Fibroblast of skin of abdomen (primary cell): ENCODE data around the gene RBBP4.
"Not testable (repeated sequence)": the region's sequence is repeated elsewhere in the genome, so short reads cannot be mapped to it uniquely, and the experiment has no call there.

Experiments used
- DNase-seq: peaks from one replicate; pipeline ENCODE4 v3.0.0-alpha.2; 2013

Gene RBBP4

DNA sequence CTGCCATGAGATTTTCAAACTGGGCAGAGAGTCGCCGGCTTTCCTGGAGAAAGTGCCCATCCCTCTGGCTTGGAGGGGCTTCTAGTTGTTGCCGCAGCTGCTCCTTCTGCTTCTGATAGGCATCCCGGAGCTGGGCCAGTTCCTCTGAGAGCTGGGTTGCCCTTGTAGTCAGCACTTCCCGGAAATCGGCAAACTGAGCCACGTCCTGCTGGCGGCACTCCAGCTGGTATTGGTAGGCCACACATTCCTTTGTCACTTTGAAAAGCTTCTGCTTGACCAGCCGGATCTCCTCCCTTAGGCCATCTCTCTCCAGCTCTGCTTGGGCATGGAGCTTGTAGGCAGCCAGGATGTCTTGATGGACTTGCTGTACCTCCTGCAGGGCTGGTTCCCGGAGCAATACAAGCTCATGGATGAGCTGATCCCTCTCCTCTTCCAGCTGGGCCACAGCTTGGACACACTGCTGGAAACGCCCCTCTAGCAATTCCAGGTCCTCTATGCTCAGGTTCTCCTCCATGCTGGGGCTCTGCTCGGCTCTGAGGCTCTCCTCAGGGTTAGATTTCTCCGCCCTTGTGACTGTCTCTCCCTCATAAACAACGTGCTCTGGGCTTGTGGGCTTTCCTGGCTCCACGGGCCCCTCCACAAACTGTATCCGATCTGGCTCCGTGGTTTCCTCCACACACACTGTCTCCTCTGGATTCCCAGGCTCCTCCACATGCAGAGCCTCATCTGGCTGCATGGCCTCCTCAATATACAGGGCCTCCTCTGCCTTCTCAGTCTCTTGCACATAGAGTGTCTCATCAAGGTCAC lies 44.3 kb downstream of the RBBP4 start:
- DNase-seq, result peak; percentile 62

DNA sequence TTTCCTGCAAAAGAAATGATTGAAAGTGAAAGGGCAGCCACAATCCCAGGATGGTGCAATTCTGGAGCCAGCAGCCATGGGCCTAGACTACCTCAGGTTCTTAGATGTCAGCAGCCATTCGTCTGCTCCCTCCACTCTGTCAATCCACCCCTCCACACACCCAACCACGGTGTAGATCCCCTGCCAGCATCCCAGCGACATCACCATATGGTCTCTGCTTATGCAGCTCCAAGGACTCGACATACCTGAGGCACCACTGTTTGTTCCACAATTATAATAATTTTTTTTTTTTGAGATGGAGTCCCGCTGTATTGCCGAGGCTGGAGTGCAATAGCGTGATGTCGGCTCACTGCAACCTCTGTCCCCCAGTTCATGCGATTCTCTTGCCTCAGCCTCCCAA lies 45.0 kb downstream of the RBBP4 start:
- no peak for DNase-seq

GRCh38 chr1:32696996-32697395 lies 46.0 kb downstream of the RBBP4 start:
- DNase-seq, result not testable (repeated sequence)

- DNase-seq, result no peak
Observed at GRCh38 chr1:32701421-32701911, 50.5 kb downstream of the RBBP4 start.

- peak; percentile 57 for DNase-seq
Observed at GRCh38 chr1:32701951-32702598, 51.1 kb downstream of the RBBP4 start.

GRCh38 chr1:32702599-32703478 lies 51.8 kb downstream of the RBBP4 start, which contains the start of gene SYNC:
SYNC (minus strand) TSS chr1:32702770; CDS start chr1:32702660, 110 bp downstream.
- DNase-seq, result peak; percentile 96

GRCh38 chr1:32703479-32704291 lies 52.7 kb downstream of the RBBP4 start:
- peak; percentile 100 for DNase-seq

DNA sequence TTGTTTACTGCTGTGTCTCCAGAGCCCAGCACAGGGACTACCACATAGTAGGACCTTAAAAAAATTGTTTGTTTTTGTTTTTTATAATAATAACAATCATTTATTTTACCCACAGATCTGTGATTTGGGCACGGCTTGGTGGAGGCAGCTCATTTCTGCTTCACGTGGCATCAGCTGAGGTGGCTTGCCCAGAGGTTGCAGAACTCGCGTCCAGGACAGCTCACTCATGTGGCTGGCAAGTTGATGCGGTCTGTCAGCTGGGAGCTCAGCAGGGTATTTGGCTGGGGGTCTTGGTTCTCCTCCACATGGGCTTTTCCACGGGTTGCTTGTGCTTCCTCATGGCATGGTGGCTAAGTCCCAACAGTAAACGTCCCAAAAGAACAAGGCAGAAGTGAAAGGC lies 54.5 kb downstream of the RBBP4 start:
- no peak for DNase-seq

GRCh38 chr1:32706491-32706890 lies 55.5 kb downstream of the RBBP4 start:
- DNase-seq, result no peak

- no peak for DNase-seq
Observed at GRCh38 chr1:32709075-32709474, 58.1 kb downstream of the RBBP4 start.

DNA sequence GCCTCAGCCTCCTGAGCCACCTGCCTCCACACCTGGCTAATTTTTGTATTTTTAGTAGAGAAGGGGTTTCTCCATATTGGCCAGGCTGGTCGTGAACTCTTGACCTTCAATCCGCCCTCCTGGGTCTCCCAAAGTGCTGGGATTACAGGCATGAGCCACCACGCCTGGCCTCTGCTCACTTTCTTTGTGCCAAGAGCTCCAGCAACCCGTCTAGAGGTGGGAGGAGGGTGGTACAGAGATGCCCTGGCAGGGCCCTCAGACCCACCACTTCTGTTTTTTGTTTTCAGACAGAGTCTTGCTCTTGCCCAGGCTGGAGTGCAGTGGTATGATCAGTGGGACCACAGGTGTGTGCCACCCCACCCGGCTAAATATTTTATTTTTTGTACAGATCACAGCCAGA lies 58.5 kb downstream of the RBBP4 start:
- DNase-seq, result no peak

DNA sequence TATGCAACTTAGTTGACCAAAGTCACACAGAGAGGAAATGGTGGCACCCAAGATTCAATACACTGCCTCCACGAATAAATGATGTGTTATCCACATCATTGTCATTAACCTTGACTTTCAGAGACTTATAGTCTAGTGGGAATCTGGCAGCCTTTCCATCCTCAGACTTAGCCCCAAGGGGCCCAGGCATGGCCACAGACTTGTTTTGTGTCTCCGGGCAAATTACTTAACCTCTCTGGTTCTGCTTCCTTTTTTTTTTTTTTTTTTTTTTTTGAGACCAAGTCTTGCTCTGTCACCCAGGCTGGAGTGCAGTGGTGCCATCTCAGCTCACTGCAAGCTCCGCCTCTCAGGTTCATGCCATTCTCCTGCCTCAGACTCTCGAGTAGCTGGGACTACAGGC lies 60.2 kb downstream of the RBBP4 start:
- not testable (repeated sequence) for DNase-seq

DNA sequence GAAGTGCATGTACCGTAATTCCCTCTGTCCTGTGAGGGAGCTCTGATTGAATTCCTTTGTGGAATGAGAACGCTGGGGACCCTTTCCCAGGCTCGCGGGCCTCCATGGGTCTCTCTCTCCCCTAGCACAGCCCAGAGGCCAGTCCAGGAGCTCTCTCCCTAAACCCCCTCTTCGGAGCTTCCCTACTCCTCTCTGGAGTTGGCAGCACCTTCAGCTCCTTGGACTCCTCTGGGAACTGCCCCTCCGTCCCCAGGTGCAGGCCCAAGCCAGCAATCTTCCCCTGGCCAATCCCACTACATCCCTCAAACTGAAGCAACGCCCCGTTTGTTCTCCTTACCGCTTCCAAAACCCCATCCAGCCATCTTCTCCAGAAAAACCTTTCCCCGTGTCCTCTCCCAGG lies 62.1 kb downstream of the RBBP4 start:
- DNase-seq, result no peak

GRCh38 chr1:32714277-32714676 lies 63.3 kb downstream of the RBBP4 start:
- DNase-seq, result no peak

DNA sequence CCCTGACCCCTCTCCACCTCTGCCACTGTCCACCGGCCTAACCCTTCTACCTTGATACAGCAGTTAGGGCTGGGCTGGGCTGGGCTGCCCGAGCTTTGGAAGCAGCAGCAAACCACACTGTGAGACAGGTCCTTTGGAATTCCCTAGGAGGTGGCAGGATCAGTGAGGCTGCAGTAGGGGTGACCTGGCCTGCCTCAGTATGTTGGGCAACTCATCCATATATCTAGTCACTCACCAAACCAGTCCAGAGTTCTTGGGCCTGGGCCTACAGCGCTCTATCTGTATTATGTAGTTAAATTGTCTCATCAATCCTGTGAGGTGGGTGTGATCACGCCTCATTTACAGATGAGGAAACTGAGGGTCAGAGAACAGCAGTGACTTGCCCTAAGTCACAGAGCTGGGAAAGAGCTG lies 64.9 kb downstream of the RBBP4 start:
- DNase-seq, result no peak

DNA sequence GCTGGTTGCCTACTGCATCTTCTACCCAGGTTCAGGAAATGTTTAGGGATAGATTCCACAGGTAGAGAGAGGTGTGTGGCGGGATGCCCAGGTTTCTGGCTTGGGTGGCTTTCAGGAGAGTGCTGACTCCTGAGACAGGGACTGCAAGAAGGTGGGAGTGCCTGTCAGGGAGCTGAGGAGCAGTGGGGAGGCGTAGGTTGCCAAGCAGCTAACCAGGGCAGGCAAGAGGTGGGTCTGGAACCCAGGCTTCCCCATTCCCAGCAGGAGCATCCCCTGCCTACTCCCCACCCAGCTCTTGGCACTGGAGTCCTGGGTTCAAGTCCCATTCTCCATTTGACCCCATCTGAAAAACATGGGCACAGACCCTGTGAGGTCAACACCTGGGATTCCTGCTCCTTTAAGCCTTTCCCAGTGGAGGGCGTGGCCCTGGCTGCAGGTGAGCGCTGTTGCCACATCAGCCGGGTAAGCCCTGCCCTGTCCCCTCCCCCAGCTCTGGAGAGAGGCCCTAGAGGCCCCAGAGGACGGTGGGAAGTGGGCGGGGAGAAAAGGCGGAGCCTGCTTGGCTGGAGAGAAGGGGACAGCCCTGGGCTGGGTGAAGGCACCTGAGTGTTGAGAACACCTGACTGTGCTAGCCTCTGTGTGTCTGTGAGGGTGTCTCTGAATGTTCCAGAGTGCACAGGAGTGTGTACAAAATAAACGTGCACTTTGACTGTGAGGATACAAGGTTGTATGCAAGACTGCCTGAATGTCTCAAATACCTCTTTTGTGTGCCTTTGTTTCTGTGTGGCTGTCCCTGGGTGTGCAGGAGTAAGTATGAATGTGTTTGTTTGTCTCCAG lies 65.5 kb downstream of the RBBP4 start:
- DNase-seq, result no peak

DNA sequence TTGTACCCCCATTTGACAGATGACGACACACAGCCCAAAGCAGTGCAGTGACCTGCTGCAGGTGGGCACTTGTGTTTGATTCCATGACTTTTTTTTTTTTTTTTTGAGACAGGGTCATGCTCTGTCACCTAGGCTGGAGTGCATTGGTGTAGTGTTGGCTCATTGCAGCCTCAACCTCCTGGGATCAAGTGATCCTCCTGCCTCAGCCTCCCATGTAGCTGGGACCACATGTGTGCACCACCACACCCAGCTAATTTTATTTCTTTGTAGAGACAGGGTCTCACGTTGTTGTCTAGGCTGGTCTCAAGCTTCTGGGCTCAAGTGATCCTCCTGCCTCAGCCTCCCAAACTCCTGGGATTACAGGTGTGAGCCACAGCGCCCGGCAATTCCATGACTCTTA lies 66.5 kb downstream of the RBBP4 start:
- no peak for DNase-seq

DNA sequence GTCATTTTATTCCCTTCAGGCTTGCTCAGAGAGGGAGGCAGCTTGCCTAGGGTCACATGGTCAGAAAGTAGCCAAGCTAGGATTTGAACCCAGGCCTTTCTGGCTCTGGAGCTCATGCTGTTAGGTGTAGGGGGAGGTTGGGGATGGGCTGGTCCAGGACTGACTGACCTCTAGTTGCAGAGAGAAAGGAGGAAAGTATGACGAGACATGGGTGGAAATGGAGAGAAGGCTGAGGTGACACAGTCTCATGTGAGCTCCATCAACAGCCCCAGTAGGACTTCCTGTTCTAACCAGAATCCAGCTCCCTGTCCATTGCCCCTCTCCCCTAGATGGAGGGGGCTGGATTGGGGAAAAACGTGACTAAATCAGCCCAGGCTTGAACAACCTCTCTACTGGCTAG lies 67.0 kb downstream of the RBBP4 start:
- DNase-seq, result no peak

DNA sequence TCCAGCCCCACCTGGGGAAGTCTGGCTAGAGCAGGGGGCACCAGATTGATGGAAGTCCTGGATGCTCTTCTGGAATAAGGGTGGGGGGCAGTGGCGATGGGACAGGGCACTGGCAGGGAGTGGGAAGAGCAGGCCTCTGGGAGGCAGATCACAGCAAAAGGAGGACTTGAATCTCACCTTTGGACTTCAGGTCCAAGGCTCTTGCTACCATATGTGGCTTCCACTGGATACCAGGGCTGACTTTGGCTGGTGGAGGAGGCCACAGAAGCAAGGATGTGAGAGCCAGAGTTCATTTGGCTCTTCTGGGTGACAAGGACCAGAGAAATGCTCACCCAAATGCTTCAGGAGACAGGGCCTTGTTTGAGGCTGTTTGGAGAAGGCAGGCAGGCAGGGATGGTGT lies 67.5 kb downstream of the RBBP4 start:
- no peak for DNase-seq

DNA sequence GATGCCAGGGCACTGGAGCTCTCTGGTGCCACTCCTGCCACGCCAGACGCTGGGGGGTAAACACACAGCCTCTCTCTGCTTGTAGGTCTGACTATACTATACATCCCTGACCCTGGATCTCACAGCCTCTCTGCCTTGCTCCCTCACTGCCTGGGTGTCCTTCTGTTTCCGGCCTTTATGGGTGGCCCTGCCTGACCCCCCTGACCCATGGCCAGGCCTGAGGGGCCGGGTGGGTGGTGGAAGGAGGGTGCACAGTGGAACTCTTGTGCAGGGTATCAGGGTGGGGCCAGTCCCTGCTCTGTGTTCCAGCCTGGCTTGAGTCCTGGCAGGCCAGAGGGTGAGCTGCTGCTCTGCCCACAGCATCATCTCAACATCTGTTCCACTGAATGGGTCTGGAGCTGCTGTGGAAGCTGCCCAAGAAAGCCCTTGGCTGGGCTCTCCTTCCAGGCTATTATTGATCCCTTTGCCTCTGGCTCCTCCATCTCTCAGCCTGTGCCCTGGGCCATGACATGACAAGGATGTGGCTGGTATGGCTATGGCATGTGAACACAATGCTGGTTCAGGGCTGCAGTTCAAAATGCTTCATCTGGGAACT lies 68.8 kb downstream of the RBBP4 start:
- no peak for DNase-seq
